Epithelial cell of esophagus (primary cell): ENCODE results near the gene CEP85L.
A peak's percentile ranks its signal among the peaks of the same experiment; 100 is the strongest.

Source experiments
- DNase-seq: peaks from one replicate; pipeline ENCODE4 v3.0.0; 2010; ENCODE audit warnings: low read depth
- H3K4me3 ChIP-seq: 2 replicates; pipeline ENCODE4 v1.5.1; 2011; ENCODE audit warnings: mild to moderate bottlenecking, low read length, control low read depth
- CTCF ChIP-seq: IDR thresholded peaks from 2 replicates; pipeline ENCODE4 v1.5.1; 2011; ENCODE audit warnings: low read depth, mild to moderate bottlenecking, low read length, control low read depth, inconsistent platforms; ENCODE audit not compliant: insufficient read depth; ENCODE audit errors: missing control alignments

The CEP85L gene

DNA sequence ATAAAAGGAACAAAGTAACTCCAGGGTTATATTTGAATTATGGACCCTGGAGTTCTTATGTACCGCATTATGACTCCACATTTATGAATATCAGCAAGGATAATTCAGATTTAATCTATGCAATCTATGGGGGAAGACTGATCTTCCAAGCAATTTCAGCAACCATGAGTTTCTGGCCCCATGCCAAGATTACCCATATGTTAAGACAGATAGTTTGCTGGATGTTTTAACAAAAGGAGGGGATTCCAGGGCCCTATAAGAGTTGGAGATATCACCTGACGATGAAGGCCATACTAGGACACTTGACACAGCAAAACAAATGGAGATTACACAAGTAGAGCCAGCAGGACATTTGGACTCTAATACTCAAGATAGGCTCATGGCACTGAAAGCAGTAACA, 149.2 kb downstream of the CEP85L start:
- no peak for DNase-seq
- TF ChIP-seq CTCF: no peak
- H3K4me3 ChIP-seq: no peak overlapping the region

GRCh38 chr6:118501765-118502164, 149.6 kb downstream of the CEP85L start:
- no peak for DNase-seq
- H3K4me3 ChIP-seq: no peak overlapping the region
- no peak for TF ChIP-seq CTCF

GRCh38 chr6:118501099-118501498, 150.3 kb downstream of the CEP85L start:
- no peak for TF ChIP-seq CTCF
- no peak for DNase-seq
- no peak overlapping the region for H3K4me3 ChIP-seq

DNA sequence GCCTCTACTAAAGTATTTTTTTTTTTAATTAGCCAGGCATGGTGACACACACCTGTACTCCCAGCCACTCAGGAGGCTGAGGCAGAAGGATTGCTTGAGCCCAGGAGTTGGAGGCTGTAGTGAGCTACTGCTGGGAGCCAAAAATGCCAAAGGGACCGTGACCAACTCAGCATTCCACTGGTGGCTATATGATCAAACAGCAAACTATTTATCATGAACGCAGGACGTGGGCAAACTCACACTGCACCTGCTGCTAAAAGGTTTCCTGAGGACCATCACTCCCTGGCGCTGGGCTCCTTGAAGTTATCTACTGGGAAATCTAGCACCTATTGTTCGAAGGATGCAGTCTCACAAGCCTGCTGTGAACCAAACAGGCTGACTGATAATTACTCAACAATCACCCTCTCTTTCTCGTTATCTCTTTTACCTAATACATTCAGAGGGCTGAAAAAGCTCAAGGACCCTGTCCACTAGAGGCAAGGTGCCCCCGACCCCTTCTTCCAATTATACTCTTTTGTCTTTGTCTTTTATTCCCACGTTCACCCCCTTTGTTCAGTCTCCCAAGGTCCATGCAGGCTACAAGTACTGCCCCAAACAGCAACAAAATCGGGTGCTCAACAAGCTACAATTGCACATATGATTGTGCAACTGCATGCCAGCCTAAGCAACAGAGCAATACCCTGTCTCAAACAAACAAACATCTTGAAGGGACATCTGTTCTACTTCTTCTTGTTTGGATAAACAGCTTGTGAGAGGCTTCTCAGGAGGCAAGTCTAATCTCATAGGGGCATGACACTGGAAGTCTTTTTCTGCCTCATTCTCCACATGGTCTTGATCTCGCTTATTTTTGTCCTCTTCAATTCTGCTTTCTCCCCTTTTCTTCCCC, 151.0 kb downstream of the CEP85L start:
- TF ChIP-seq CTCF: no peak
- DNase-seq: no peak
- no peak overlapping the region for H3K4me3 ChIP-seq

- DNase-seq: peak; percentile 57
- no peak for TF ChIP-seq CTCF
- H3K4me3 ChIP-seq: no peak overlapping the region
Observed at GRCh38 chr6:118495485-118496280, 155.7 kb downstream of the CEP85L start.

GRCh38 chr6:118494091-118494490, 157.3 kb downstream of the CEP85L start:
- no peak overlapping the region for H3K4me3 ChIP-seq
- no peak for TF ChIP-seq CTCF
- no peak for DNase-seq
